ENCODE results near the gene SAMD3.

DNA sequence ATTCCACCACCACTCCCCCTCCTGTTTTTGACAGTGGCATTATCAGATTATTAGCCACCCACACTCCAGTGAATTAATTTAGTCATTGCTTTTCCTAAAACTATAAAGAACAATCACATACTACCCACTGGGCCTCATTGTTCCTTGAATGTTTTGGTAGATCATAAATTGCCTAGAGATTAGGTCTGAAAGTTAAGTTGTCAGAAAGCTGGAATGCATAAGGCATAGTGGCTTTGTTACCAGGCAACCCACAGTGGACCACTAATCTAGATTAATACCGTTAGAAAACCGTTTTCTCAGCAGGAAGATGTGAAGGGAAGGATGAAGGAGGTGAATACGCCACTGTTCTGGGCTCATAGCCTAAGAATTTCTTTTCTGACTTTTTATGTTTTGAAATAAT, 75.6 kb downstream of the SAMD3 start:
- TF ChIP-seq, protein P1, sequence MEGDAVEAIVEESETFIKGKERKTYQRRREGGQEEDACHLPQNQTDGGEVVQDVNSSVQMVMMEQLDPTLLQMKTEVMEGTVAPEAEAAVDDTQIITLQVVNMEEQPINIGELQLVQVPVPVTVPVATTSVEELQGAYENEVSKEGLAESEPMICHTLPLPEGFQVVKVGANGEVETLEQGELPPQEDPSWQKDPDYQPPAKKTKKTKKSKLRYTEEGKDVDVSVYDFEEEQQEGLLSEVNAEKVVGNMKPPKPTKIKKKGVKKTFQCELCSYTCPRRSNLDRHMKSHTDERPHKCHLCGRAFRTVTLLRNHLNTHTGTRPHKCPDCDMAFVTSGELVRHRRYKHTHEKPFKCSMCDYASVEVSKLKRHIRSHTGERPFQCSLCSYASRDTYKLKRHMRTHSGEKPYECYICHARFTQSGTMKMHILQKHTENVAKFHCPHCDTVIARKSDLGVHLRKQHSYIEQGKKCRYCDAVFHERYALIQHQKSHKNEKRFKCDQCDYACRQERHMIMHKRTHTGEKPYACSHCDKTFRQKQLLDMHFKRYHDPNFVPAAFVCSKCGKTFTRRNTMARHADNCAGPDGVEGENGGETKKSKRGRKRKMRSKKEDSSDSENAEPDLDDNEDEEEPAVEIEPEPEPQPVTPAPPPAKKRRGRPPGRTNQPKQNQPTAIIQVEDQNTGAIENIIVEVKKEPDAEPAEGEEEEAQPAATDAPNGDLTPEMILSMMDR (IDR thresholded peaks at IDR 0.05; ENCODE audit: low read depth, low read length), result no peak
- no peak for TF ChIP-seq POLR2A (IDR thresholded peaks at IDR 0.05; ENCODE audit: extremely low read depth, insufficient read length)

All from NB4 (cell line).